ENCODE measurements around the gene DCAF12L2.

DCAF12L2 gene

GRCh38 chrX:126164226-126164625 lies 1.9 kb downstream of the DCAF12L2 start:
- no peak for TF ChIP-seq CTCF (IDR thresholded peaks at IDR 0.05; ENCODE audit: control insufficient read depth, extremely low read depth, insufficient read depth)
- DNase-seq (ENCODE audit: low read depth) = no peak
- H3K4me3 ChIP-seq (ENCODE audit: low read depth, low read length) = no peak overlapping the region

GRCh38 chrX:126141014-126141413 lies 25.1 kb downstream of the DCAF12L2 start:
- DNase-seq (ENCODE audit: low read depth) = no peak
- TF ChIP-seq CTCF (IDR thresholded peaks at IDR 0.05; ENCODE audit: control insufficient read depth, extremely low read depth, insufficient read depth) = peak; percentile 26
- no peak overlapping the region for H3K4me3 ChIP-seq (ENCODE audit: low read depth, low read length)

- no peak for DNase-seq (ENCODE audit: low read depth)
- no peak overlapping the region for H3K4me3 ChIP-seq (ENCODE audit: low read depth, low read length)
- TF ChIP-seq CTCF (IDR thresholded peaks at IDR 0.05; ENCODE audit: control insufficient read depth, extremely low read depth, insufficient read depth) = peak; percentile 58
These were observed 28.2 kb downstream of the DCAF12L2 start for GRCh38 chrX:126137899-126138298.

- no peak for TF ChIP-seq CTCF (IDR thresholded peaks at IDR 0.05; ENCODE audit: control insufficient read depth, extremely low read depth, insufficient read depth)
- no peak for DNase-seq (ENCODE audit: low read depth)
- no peak overlapping the region for H3K4me3 ChIP-seq (ENCODE audit: low read depth, low read length)
These were observed 41.4 kb downstream of the DCAF12L2 start for GRCh38 chrX:126124721-126125120.

Data from LNCaP clone FGC (cell line).